GM19099 (cell line): ENCODE results near the gene FBN2.

Experiments used
- POLR2A ChIP-seq: IDR thresholded peaks from 3 replicates; pipeline ENCODE4 v1.6.1; 2011; ENCODE audit warnings: low read depth; ENCODE audit not compliant: insufficient read length; ENCODE audit errors: extremely low read depth

Gene FBN2

GRCh38 chr5:128224336-128224735, 313.7 kb downstream of the FBN2 start:
- TF ChIP-seq POLR2A: no peak

- no peak for TF ChIP-seq POLR2A
These were observed 317.2 kb downstream of the FBN2 start for GRCh38 chr5:128220841-128221240.

- TF ChIP-seq POLR2A: no peak
These were observed 321.0 kb downstream of the FBN2 start for GRCh38 chr5:128216860-128217531.

DNA sequence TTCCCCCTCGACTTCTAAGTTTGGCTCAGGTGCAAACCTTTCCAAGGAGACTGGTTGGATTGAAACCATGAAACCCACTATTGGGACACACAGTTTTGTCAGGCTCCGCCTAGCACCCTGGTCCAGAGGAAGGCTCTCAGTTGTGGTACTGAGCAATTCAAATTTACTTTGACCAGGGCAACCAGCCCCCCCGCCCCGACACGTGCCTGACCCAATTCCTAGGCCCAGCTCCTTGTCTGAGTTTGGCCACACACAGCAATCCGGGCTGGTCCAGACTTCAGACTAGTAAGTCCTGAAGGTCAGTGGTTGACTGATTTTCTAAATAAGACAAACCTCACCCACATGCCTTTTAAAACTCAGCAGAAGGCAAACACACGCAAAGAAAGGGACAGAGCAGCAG, 321.8 kb downstream of the FBN2 start:
- no peak for TF ChIP-seq POLR2A

DNA sequence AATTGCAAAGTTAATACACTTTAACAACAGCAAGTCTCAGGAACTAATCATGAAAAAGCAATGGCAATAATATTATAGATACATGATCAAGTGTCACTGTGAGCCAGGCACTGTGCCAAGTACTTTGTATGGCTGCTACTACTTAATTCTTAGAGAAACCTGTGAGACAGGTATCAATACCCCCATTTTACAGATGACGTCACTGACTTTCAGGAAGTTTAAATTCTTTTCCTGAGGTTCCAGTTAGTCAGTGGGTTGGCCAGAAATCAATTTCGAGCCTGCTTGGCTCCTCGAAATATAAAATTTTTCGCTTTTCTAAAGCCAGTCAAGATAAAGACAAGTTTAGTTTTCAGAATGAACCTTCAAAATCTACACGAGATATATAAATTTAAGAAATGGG, 324.2 kb downstream of the FBN2 start:
- TF ChIP-seq POLR2A: no peak

- no peak for TF ChIP-seq POLR2A
These were observed 324.7 kb downstream of the FBN2 start for GRCh38 chr5:128213340-128213739.

- TF ChIP-seq POLR2A: no peak
These were observed 325.7 kb downstream of the FBN2 start for GRCh38 chr5:128212191-128212806.

DNA sequence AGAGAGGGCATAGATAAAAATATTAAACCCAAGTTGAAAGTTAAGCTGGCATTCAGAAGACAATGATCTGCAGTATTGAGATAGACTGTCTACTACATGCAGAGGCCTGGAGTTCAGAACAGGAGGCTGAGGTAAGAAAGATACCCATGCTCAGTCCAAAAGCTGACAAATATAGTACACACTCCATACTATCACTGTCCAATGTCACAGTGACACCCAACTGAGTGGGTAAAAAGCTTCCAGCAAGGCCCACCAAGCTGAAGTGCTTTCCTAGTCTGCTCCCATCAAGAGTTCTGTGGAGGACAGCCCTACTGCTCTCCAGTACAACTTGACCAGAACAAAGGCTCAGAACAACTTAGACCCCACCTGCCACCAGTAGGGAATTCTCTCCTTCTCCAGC, 329.6 kb downstream of the FBN2 start:
- no peak for TF ChIP-seq POLR2A
